GM21529 (cell line): ENCODE measurements around the gene TST.
A peak's percentile ranks its signal among the peaks of the same experiment; 100 is the strongest.

Source experiments
- ATAC-seq: cut with Tn5 transposase; IDR thresholded peaks from one replicate; pipeline ENCODE4 v1.9.1; 2021; ENCODE audit not compliant: unreplicated experiment

The TST gene

DNA sequence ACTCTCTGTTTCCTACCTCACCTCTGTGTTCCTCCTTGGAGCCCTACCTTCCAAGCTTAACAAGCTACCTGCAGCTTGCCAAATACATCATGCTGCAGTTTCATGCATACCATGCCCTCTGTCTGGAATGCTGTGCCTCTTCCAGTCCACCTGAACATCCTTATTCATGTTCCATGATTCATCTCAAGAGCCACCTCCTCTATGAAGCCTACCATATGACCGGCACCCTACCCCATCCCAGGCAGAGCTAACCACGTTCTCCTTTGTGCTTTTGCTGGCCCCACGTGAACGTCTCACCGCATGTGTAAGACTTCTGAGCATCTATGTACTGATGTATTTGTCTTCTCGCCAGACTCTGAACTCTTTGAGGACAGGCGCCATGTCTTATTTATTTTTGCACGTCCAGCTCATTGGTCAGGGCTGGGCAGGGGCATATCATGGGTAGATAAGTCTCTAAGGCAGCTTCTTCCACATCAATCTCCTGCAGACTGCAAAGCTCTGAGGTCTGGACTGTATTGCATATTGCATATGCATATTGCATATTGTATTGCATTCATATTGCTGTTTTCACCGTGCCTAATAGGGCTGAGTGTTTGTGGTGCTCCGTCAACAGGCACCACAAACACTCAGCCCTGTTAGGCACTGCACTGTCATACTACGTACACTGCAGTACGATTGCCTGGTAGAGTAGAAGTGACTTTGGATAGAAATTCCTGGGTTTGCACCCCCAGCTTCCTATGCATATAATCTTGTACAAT lies 31.0 kb downstream of the TST start:
- ATAC-seq = no peak

DNA sequence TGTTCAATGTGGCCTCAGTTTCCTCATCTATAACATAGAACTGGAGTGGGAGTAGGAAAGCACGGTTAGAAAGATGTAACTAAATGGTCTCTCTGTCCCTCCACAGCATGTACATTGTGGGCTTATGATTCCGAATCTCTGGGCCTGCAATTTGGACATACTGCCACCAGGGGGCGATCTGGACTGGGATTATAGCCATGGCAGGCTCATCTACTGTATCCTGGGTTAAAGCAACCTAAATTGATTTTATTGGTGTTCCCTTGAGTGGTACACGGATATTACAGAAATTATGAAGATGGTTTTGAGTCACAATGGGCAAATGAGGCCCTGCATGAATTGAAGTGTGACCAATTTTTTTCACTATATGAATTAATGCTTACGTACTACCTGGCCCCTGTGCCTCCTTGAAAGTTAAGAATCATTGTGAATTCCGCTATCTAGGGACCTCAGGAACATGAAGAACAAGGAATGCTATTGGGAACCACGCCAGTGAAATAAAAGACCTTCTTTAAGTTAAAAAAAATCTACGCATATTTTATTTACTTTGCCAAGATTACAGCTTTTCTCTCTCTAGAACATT lies 32.9 kb downstream of the TST start:
- ATAC-seq = no peak

- no peak for ATAC-seq
Observed at GRCh38 chr22:36985211-36985889, 33.9 kb downstream of the TST start.

DNA sequence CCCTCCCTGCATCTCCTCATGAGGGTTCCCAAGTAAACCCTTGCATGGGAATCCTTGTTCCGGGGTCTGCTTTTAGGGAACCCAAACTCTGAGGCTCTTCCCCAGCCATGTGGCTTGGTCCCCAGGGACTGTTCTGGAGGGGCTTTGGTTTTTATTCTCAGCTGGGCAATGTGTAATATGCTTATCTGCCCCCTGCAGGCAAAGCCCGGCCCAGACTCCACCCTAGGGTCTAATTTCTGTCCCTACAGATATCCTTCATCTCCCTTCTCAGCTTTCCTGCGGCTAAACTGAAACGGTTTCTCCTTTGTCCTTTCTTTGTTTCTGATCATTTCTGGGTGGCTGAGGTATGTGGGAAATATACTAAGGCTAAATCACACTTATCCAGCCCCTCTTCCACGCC lies 37.1 kb downstream of the TST start:
- no peak for ATAC-seq

DNA sequence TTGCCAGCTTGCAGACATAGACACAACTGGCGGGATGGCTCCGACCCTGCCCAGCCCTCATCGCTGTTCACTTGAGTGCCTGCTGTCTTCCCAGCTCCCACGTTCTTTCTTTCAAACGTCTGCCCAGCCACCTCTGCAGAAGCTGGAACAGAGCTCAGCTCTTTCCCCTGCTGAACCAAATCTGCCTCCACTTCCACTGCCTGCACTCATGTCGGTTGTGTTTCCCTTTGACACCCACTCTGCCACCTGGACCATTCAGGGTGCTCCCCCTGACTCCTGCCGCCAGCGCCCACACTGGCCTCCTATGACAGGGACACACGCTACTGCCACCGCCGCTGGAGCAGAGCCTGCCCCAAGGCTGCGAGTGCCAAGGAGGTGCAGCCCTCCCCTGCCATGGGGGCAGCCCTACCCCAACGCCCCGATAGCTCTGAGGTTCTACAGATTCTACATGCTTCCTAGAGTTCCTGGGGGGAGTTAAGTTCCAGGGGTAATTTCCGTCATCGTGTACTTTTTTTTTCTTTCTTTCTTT lies 37.9 kb downstream of the TST start:
- no peak for ATAC-seq

- no peak for ATAC-seq
Observed at GRCh38 chr22:36979016-36979910, 40.0 kb downstream of the TST start.

- ATAC-seq = peak; percentile 63
Observed at GRCh38 chr22:36977947-36978660, 41.1 kb downstream of the TST start.

DNA sequence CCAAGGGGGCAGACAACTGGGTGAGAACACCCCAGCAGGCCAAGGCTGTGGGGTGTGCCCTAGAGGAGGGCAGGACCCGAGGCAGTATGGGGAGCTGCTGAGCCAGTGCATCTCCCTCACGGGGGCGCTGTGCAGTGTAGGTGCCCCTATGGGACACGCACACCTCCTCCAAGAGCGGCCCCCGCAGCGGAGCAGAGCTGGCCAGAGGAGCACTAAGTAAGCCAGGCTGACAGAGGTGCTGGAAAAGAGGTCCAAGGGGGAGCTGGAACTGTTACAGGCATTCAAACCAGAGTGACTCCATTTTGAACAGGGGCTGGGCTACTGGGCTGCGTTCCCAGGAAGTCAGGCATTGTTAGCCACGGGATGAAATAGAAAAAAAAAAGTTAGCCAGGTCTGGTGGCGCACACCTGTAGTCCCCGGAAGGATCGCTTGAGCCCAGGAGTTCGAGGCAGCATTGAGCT lies 41.8 kb downstream of the TST start:
- peak; percentile 62 for ATAC-seq

DNA sequence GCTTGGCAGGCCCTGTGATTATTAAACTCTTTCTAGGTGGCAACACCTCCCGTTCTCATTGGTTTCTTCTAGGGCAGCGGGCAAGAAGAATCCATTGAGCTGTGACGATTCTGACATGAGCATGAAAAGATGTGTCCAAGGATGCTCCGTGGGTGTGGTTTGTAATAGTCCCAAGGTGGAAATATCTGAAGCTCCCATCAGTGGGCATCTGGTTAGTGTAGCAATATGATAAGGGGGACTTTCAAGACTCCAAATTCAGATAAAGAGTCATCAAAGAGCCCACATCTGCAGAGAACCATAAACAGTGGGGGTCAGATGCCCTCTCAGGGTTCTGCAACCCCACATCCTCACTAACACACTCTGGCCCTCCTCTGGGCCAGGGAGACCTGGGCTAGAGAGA lies 42.6 kb downstream of the TST start:
- ATAC-seq = no peak

GRCh38 chr22:36971341-36972125 lies 47.7 kb downstream of the TST start:
- ATAC-seq = no peak

DNA sequence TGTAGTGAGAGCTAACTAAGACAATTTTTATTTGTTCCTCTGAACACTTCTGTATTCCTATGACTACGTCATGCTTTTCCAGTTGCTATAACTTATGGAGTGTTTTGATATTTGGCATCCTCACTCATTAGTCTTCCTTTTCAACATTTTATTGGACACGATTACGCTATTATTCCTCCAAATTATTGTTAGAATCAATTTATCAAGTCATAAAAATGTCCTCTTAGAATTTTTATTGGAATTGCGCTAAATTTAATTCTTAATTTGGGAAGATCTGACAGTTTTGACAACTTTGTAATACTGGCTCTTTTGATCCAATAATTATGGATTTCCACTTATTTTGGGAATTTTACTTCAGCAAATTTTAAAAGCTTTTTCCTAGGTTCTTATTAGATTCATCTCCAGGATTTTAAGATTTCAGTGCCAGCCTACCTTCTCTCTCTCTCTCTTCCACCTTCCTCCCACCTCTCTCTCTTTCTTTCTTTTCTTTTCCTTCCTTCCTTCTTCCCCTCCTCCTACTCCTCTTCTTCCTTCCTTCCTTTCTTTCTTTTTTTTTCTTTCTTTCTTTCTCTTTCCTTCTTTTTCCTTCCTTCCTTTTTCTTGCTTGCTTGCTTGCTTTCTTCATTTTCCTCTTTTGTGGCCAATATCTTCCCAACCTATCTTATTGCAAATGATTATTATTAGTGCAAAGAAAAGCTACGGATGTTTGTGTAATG lies 50.8 kb downstream of the TST start:
- ATAC-seq = no peak

- ATAC-seq = no peak
Observed at GRCh38 chr22:36966851-36967540, 52.3 kb downstream of the TST start.

- no peak for ATAC-seq
Observed at GRCh38 chr22:36965696-36966095, 53.6 kb downstream of the TST start.

GRCh38 chr22:36964106-36964505 lies 55.1 kb downstream of the TST start:
- no peak for ATAC-seq

DNA sequence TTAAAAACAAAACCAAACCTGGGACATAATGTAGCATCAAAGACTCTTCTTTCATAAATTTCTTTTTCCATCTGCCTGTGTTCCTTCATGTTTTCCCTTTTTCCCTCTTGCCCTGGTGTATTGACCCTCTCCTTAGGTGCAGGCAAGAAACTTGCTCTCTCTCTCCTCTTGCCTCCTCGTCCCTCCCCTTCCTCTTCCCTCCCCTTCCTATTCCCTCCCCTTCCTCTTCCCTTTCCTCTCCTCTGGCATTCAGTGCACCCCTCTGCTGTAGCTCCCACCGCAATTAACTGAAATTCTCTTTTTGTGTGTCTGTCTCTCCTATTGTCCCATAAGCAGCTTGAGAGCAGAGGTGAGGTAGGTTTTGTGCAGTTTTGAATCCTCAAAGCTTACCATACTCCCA lies 55.9 kb downstream of the TST start:
- no peak for ATAC-seq

GRCh38 chr22:36961626-36962025 lies 57.6 kb downstream of the TST start:
- ATAC-seq = no peak
